GM21825 (cell line): ENCODE measurements around the gene WDR54.

Source experiments
- ATAC-seq: cut with Tn5 transposase; IDR thresholded peaks from one replicate; pipeline ENCODE4 v1.9.1; 2021; ENCODE audit warnings: mild to moderate bottlenecking, moderate library complexity; ENCODE audit not compliant: unreplicated experiment

The WDR54 gene

DNA sequence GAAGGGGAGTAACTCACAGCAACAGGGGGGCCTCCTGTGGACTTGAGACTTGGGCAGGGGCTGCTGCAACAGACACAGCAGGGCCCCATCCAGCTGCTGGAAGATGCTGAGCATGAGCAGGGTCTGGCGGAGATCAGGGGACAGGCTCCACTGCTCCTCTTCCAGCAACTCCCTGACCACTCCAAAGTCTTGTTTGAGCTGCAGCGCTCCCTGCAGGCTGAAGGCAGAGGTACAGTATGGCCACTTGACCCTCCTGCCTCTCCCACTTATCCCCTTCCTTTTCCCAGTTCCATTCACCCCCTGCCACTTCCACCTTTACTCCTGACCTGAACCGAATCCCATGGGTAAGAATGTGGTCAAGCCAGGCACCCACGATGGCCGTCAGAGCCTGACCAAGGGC, 53.4 kb downstream of the WDR54 start:
- no peak for ATAC-seq
